Spleen (tissue), 7 donors: Measurements from ENCODE around the gene SPOPL.

Source experiments
- CTCF ChIP-seq, 11 experiments: fragments of 200-600 bp in 7 of 11; fragments of 450-650 bp in 4 of 11; sonication (generic) in 4 of 11; IDR thresholded peaks in 8 of 11; conservative IDR thresholded peaks in 3 of 11; 1 replicate in 7 of 11; 2 replicates in 4 of 11; pipeline versions ENCODE4 v1.4.0 to v1.8.0; 2016 to 2021; ENCODE audit warnings: antibody characterized with exemption in 11 of 11, inconsistent platforms in 4 of 11, mild to moderate bottlenecking in 1 of 11
- POLR2A ChIP-seq, 3 donors: fragments of 450-650 bp; IDR thresholded peaks; one replicate each; pipeline ENCODE4 v1.5.1; 2017; ENCODE audit warnings: antibody characterized with exemption in 3 of 3, mild to moderate bottlenecking in 1 of 3
- POLR2AphosphoS5 ChIP-seq, 3 donors: sonication (generic); formaldehyde crosslinking; IDR thresholded peaks; one replicate each; pipeline ENCODE4 v1.5.1; 2017; ENCODE audit warnings: antibody characterized with exemption in 3 of 3
- donor health status: DM: no; HTN: no; CAD: no; lungs with moderate emphysema.
- donor health status: DM: no; HTN: no; CAD: no.
- donor health status: DM: no; HTN: no; CAD: no.

GRCh38 chr2:138521821-138522220, 20.3 kb downstream of the SPOPL start:
- TF ChIP-seq CTCF (IDR thresholded peaks at IDR 0.05 in 8 of 11, conservative IDR thresholded peaks at IDR 0.05 in 3 of 11) = no peak
- no peak for TF ChIP-seq POLR2A (IDR thresholded peaks at IDR 0.05)
- TF ChIP-seq POLR2AphosphoS5 (IDR thresholded peaks at IDR 0.05) = no peak
